ENCODE data around the gene PSMB5.
A peak's percentile ranks its signal among the peaks of the same experiment; 100 is the strongest.

Gene PSMB5

GRCh38 chr14:22985894-22986507, 48.7 kb downstream of the PSMB5 start:
- DNase-seq: no peak

GRCh38 chr14:22984959-22985658, 49.6 kb downstream of the PSMB5 start:
- DNase-seq: no peak

GRCh38 chr14:22982477-22983245, 52.0 kb downstream of the PSMB5 start, which contains the start of gene AJUBA:
TSS of gene AJUBA (minus strand) at chr14:22982551. CDS start at chr14:22982266, 285 bp downstream.
- peak; percentile 72 for DNase-seq

GRCh38 chr14:22981876-22982476, 52.7 kb downstream of the PSMB5 start:
- DNase-seq: no peak

GRCh38 chr14:22981090-22981875, 53.4 kb downstream of the PSMB5 start:
- no peak for DNase-seq

GRCh38 chr14:22980672-22981089, 54.0 kb downstream of the PSMB5 start:
- no peak for DNase-seq

- DNase-seq: no peak
Observed at GRCh38 chr14:22979748-22980392, 54.8 kb downstream of the PSMB5 start.

- DNase-seq: no peak
Observed at GRCh38 chr14:22978981-22979671, 55.6 kb downstream of the PSMB5 start.

GRCh38 chr14:22978487-22978837, 56.2 kb downstream of the PSMB5 start:
- DNase-seq: no peak

GRCh38 chr14:22977684-22978486, 56.8 kb downstream of the PSMB5 start:
- no peak for DNase-seq

- no peak for DNase-seq
Observed at GRCh38 chr14:22977434-22977683, 57.3 kb downstream of the PSMB5 start.

GRCh38 chr14:22976620-22977433, 57.9 kb downstream of the PSMB5 start:
- no peak for DNase-seq

Data from RPMI8226 (cell line).